HCT116 (cell line): ENCODE data around the gene PRUNE1.

Experiments
- CEBPB ChIP-seq: IDR thresholded peaks from 2 replicates; pipeline ENCODE4 v1.6.1; 2012; ENCODE audit warnings: low read depth
- CTCF ChIP-seq, 3 experiments: fragments of 200-600 bp in 1 of 3; sonication (generic) in 1 of 3; IDR thresholded peaks in 2 of 3; conservative IDR thresholded peaks in 1 of 3; 2 replicates each; pipeline ENCODE4 v1.5.1; 2012 to 2017; ENCODE audit warnings: low read depth in 2 of 3, low read length in 2 of 3, antibody characterized with exemption in 1 of 3, borderline replicate concordance in 1 of 3, control low read depth in 1 of 3, mild to moderate bottlenecking in 1 of 3, mixed read lengths in 1 of 3, mixed run types in 1 of 3, moderate library complexity in 1 of 3; ENCODE audit not compliant: insufficient read depth in 1 of 3
- ELF1 ChIP-seq: IDR thresholded peaks from 2 replicates; pipeline ENCODE4 v1.6.1; 2012; ENCODE audit warnings: low read depth, borderline replicate concordance
- EZH2 ChIP-seq: fragments of 200-600 bp; sonication (generic); IDR thresholded peaks from 2 replicates; pipeline ENCODE4 v1.6.1; 2017; ENCODE audit warnings: antibody characterized with exemption, mixed run types
- JUND ChIP-seq: IDR thresholded peaks from 2 replicates; pipeline ENCODE4 v1.6.1; 2012
- MAX ChIP-seq: IDR thresholded peaks from 2 replicates; pipeline ENCODE4 v1.6.1; 2012
- POLR2A ChIP-seq: IDR thresholded peaks from 2 replicates; pipeline ENCODE4 v1.7.0; 2011; ENCODE audit warnings: borderline replicate concordance; ENCODE audit not compliant: insufficient read depth, insufficient read length; ENCODE audit errors: extremely low read depth
- REST ChIP-seq: IDR thresholded peaks from 2 replicates; pipeline ENCODE4 v1.6.1; 2012; ENCODE audit warnings: low read depth
- SIN3A ChIP-seq: IDR thresholded peaks from 2 replicates; pipeline ENCODE4 v1.6.1; 2012; ENCODE audit warnings: low read depth
- SP1 ChIP-seq: IDR thresholded peaks from 2 replicates; pipeline ENCODE4 v1.6.1; 2012; ENCODE audit warnings: low read depth
- SRF ChIP-seq: IDR thresholded peaks from 2 replicates; pipeline ENCODE4 v1.6.1; 2012; ENCODE audit warnings: low read depth

- TF ChIP-seq EZH2 (no peak), MAX (no peak), CTCF (IDR thresholded peaks at IDR 0.05 in 2 of 3, conservative IDR thresholded peaks at IDR 0.05 in 1 of 3; ENCODE audit: borderline replicate concordance in 1 of 3, insufficient read depth in 1 of 3, low read depth in 2 of 3, low read length in 2 of 3) (no peak), SIN3A (no peak), SRF (no peak), REST (no peak), SP1 (0 out of 2 replicates have a peak, but pooled peaks have one; percentile 23), CEBPB (no peak), POLR2A (no peak), ELF1 (no peak), JUND (no peak)
Measured at GRCh38 chr1:150999051-150999674, 9.1 kb upstream of the PRUNE1 start.
